SK-N-SH (cell line): Measurements from ENCODE around the gene ASIC2. TPM values are rescaled to one million over a fixed set of nuclear protein-coding genes. Genes with fewer than 3 reads are reported as not detected.

Experiments
- CTCF ChIA-PET: fragments of 300-600, 350-600 bp; formaldehyde crosslinking; extraction: SDS; loops from one replicate; lab custom pipeline; 2021; lab: Yijun Ruan, JAX
- POLR2A ChIA-PET: fragments of 350-600 bp; sonication (Branson Sonifier 250); formaldehyde crosslinking; extraction: SDS; loops from one replicate; lab custom pipeline; 2020; ENCODE audit warnings: antibody characterized with exemption, inconsistent platforms; lab: Yijun Ruan, JAX
- DNase-seq: peaks from one replicate; pipeline ENCODE4 v3.0.0; 2012
- H2AFZ ChIP-seq: fragments of 200-600 bp; sonication (generic); 2 replicates; pipeline ENCODE4 v1.8.1; 2016; ENCODE audit warnings: antibody characterized with exemption, mild to moderate bottlenecking, low read depth
- H3F3A ChIP-seq: fragments of 200-600 bp; sonication (generic); replicated peaks from 2 replicates; pipeline ENCODE3; 2016; ENCODE audit warnings: antibody characterized with exemption, mild to moderate bottlenecking; ENCODE audit not compliant: insufficient read depth
- H3K27ac ChIP-seq, 2 experiments: fragments of 200-500 bp in 1 of 2; fragments of 200-600 bp in 1 of 2; sonication (Bioruptor generic) in 1 of 2; sonication (generic), shearing (Covaris generic) in 1 of 2; 2 replicates each; pipeline versions ENCODE4 v1.5.1 to v1.6.1; 2014 to 2016; ENCODE audit warnings: low read depth in 2 of 2, inconsistent platforms in 1 of 2, low read length in 1 of 2, mild to moderate bottlenecking in 1 of 2, mixed read lengths in 1 of 2
- H3K27me3 ChIP-seq: fragments of 200-600 bp; sonication (generic), shearing (Covaris generic); 2 replicates; pipeline ENCODE4 v1.6.1; 2016; ENCODE audit warnings: mixed run types; ENCODE audit not compliant: insufficient read depth
- H3K36me3 ChIP-seq, 2 experiments: fragments of 200-500 bp in 1 of 2; fragments of 200-600 bp in 1 of 2; sonication (Bioruptor generic) in 1 of 2; sonication (generic) in 1 of 2; replicated peaks in 1 of 2; 2 replicates each; pipeline versions ENCODE3 to v1.5.1; 2014 to 2016; ENCODE audit warnings: low read length in 1 of 2, mild to moderate bottlenecking in 1 of 2; ENCODE audit not compliant: insufficient read depth in 2 of 2, control insufficient read depth in 1 of 2
- H3K4me1 ChIP-seq, 2 experiments: fragments of 200-500 bp in 1 of 2; fragments of 200-600 bp in 1 of 2; sonication (Bioruptor generic) in 1 of 2; sonication (generic), shearing (Covaris generic) in 1 of 2; 2 replicates each; pipeline versions ENCODE4 v1.5.1 to v1.6.1; 2014 to 2016; ENCODE audit warnings: low read depth in 1 of 2, low read length in 1 of 2, mixed run types in 1 of 2; ENCODE audit not compliant: insufficient read depth in 2 of 2, control insufficient read depth in 1 of 2
- H3K4me2 ChIP-seq: fragments of 200-600 bp; sonication (generic), shearing (Covaris generic); 2 replicates; pipeline ENCODE4 v1.6.1; 2017; ENCODE audit warnings: mixed run types
- H3K4me3 ChIP-seq, 2 experiments: fragments of 200-500 bp in 1 of 2; fragments of 200-600 bp in 1 of 2; sonication (Bioruptor generic) in 1 of 2; sonication (generic), shearing (Covaris generic) in 1 of 2; 2 replicates each; pipeline versions ENCODE4 v1.5.1 to v1.8.1; 2014 to 2016; ENCODE audit warnings: low read depth in 2 of 2, inconsistent platforms in 1 of 2, low read length in 1 of 2, mild to moderate bottlenecking in 1 of 2, mixed read lengths in 1 of 2, moderate library complexity in 1 of 2
- H3K79me2 ChIP-seq: fragments of 200-600 bp; sonication (generic); 2 replicates; pipeline ENCODE4 v1.8.1; 2017; ENCODE audit warnings: mild to moderate bottlenecking; ENCODE audit not compliant: insufficient read depth
- H3K9ac ChIP-seq: fragments of 200-600 bp; sonication (generic); 2 replicates; pipeline ENCODE4 v1.6.1; 2017; ENCODE audit warnings: mixed run types
- H3K9me2 ChIP-seq: fragments of 200-600 bp; sonication (generic); 2 replicates; pipeline ENCODE4 v1.6.1; 2017; ENCODE audit warnings: mixed run types
- H3K9me3 ChIP-seq: fragments of 200-600 bp; sonication (generic); 2 replicates; pipeline ENCODE4 v1.6.1; 2017; ENCODE audit warnings: mixed run types, mild to moderate bottlenecking, moderate library complexity
- H4K20me1 ChIP-seq: fragments of 200-600 bp; sonication (generic); 2 replicates; pipeline ENCODE4 v1.6.1; 2017; ENCODE audit warnings: mild to moderate bottlenecking, mixed run types; ENCODE audit not compliant: insufficient read depth
- EP300 ChIP-seq, 2 experiments: IDR thresholded peaks; 2 replicates each; pipeline versions ENCODE4 v1.4.0 to v1.6.1; 2012; ENCODE audit warnings: borderline replicate concordance in 1 of 2, low read depth in 1 of 2, low read length in 1 of 2
- FOSL2 ChIP-seq: IDR thresholded peaks from 2 replicates; pipeline ENCODE4 v1.4.0; 2012; ENCODE audit warnings: low read depth, mild to moderate bottlenecking, moderate library complexity, borderline replicate concordance
- FOXJ3 ChIP-seq: sonication (generic); formaldehyde crosslinking; IDR thresholded peaks from 2 replicates; pipeline ENCODE4 v1.5.1; 2020; ENCODE audit warnings: mild to moderate bottlenecking, missing genetic modification reagents
- FOXM1 ChIP-seq: IDR thresholded peaks from 2 replicates; pipeline ENCODE4 v1.4.0; 2012; ENCODE audit warnings: low read depth, mild to moderate bottlenecking
- GABPA ChIP-seq: IDR thresholded peaks from 2 replicates; pipeline ENCODE4 v1.4.0; 2012; ENCODE audit warnings: low read depth, mild to moderate bottlenecking
- GATA2 ChIP-seq: sonication (generic); formaldehyde crosslinking; IDR thresholded peaks from 2 replicates; pipeline ENCODE4 v1.5.0; 2020; ENCODE audit warnings: mild to moderate bottlenecking, missing genetic modification reagents
- JUND ChIP-seq: IDR thresholded peaks from 2 replicates; pipeline ENCODE4 v1.4.0; 2012
- MEF2A ChIP-seq: IDR thresholded peaks from 2 replicates; pipeline ENCODE4 v1.4.0; 2012; ENCODE audit warnings: low read depth, borderline replicate concordance
- NRF1 ChIP-seq: IDR thresholded peaks from 2 replicates; pipeline ENCODE4 v1.6.1; 2012; ENCODE audit warnings: low read depth, mild to moderate bottlenecking, low read length
- RCOR1 ChIP-seq: fragments of 150-350 bp; IDR thresholded peaks from 2 replicates; pipeline ENCODE4 v1.6.1; 2017; ENCODE audit warnings: antibody characterized with exemption, low read length
- RXRA ChIP-seq: IDR thresholded peaks from 2 replicates; pipeline ENCODE4 v1.4.0; 2012; ENCODE audit warnings: low read depth, mild to moderate bottlenecking, borderline replicate concordance
- TAF1 ChIP-seq: IDR thresholded peaks from 2 replicates; pipeline ENCODE4 v1.6.1; 2012; ENCODE audit warnings: low read depth, mild to moderate bottlenecking, low read length, moderate library complexity, borderline replicate concordance
- WGBS: methylation state at CpG from one replicate; pipeline ENCODE4 v1.1.6; 2017; ENCODE audit warnings: low lambda C conversion rate; 5-methylcytosine and 5-hydroxymethylcytosine counted together
- polyA plus RNA-seq, 3 experiments: library from polyadenylated mRNA; depleted of rRNA; stranded (reverse); fragments of >200 nt; gene quantifications; 2 replicates each; pipeline ENCODE4 v1.2.3, GENCODE V29; 2012
- TF ChIP-seq, protein P1 (sequence below): IDR thresholded peaks from 2 replicates; pipeline ENCODE4 v1.4.0; 2012; ENCODE audit warnings: low read depth, borderline replicate concordance
- TF ChIP-seq, protein P2 (sequence below): fragments of 150-350 bp; IDR thresholded peaks from 2 replicates; pipeline ENCODE4 v1.6.1; 2017; ENCODE audit warnings: antibody characterized with exemption, low read length, low read depth, borderline replicate concordance
- TF ChIP-seq, protein P3 (sequence below): IDR thresholded peaks from 2 replicates; pipeline ENCODE4 v1.6.1; 2012; ENCODE audit warnings: mild to moderate bottlenecking, low read depth, low read length, moderate library complexity

ASIC2 gene
- polyA plus RNA-seq, 1 of the 3 experiments (the other 2 are of a cell fraction): 0.08 TPM

DNA sequence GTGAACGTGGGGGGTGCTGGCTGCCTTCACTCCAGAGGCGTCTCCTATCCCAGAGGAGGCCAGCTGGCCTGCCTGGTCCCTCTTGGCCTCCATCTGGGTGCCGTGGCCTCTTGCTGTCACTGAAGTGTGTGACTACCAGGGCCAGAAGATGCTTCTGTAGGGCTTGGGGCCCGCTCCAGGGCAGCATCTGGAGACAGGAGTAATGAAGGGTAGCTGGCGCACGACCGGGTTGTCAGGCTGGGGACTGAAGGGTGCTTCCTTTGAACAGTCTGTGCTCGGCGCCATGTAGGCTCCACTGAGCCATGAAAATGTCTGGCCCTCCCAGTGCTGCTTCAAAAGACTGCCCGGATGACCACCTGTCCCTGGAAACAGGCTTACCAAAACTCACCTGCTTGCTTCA lies 31.3 kb downstream of the ASIC2 start:
- H3K27ac ChIP-seq: no peak overlapping the region
- ChIA-PET CTCF (interaction anchor here (1.8 kb wide), 1 partner anchor 1099 kb away, joined by 3 read pairs; no protein-coding TSS in a partner anchor), POLR2A (interaction anchor here (0.7 kb wide), 1 partner anchor 9 kb away, joined by 3 read pairs; no protein-coding TSS in a partner anchor)
- no peak for TF ChIP-seq MEF2A
- TF ChIP-seq TAF1: no peak
- no peak for TF ChIP-seq FOXM1
- TF ChIP-seq RCOR1: no peak
- no peak for TF ChIP-seq GABPA
- TF ChIP-seq EP300 (IDR thresholded peaks at IDR 0.05; ENCODE audit: borderline replicate concordance in 1 of 2, low read depth in 1 of 2, low read length in 1 of 2): no peak
- TF ChIP-seq, protein P1, sequence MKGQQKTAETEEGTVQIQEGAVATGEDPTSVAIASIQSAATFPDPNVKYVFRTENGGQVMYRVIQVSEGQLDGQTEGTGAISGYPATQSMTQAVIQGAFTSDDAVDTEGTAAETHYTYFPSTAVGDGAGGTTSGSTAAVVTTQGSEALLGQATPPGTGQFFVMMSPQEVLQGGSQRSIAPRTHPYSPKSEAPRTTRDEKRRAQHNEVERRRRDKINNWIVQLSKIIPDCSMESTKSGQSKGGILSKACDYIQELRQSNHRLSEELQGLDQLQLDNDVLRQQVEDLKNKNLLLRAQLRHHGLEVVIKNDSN: no peak
- no peak for TF ChIP-seq RXRA
- TF ChIP-seq, protein P2, sequence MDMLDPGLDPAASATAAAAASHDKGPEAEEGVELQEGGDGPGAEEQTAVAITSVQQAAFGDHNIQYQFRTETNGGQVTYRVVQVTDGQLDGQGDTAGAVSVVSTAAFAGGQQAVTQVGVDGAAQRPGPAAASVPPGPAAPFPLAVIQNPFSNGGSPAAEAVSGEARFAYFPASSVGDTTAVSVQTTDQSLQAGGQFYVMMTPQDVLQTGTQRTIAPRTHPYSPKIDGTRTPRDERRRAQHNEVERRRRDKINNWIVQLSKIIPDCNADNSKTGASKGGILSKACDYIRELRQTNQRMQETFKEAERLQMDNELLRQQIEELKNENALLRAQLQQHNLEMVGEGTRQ: no peak
- TF ChIP-seq FOSL2: no peak
- TF ChIP-seq, protein P3, sequence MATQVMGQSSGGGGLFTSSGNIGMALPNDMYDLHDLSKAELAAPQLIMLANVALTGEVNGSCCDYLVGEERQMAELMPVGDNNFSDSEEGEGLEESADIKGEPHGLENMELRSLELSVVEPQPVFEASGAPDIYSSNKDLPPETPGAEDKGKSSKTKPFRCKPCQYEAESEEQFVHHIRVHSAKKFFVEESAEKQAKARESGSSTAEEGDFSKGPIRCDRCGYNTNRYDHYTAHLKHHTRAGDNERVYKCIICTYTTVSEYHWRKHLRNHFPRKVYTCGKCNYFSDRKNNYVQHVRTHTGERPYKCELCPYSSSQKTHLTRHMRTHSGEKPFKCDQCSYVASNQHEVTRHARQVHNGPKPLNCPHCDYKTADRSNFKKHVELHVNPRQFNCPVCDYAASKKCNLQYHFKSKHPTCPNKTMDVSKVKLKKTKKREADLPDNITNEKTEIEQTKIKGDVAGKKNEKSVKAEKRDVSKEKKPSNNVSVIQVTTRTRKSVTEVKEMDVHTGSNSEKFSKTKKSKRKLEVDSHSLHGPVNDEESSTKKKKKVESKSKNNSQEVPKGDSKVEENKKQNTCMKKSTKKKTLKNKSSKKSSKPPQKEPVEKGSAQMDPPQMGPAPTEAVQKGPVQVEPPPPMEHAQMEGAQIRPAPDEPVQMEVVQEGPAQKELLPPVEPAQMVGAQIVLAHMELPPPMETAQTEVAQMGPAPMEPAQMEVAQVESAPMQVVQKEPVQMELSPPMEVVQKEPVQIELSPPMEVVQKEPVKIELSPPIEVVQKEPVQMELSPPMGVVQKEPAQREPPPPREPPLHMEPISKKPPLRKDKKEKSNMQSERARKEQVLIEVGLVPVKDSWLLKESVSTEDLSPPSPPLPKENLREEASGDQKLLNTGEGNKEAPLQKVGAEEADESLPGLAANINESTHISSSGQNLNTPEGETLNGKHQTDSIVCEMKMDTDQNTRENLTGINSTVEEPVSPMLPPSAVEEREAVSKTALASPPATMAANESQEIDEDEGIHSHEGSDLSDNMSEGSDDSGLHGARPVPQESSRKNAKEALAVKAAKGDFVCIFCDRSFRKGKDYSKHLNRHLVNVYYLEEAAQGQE: no peak
- TF ChIP-seq GATA2 (CRISPR knock-in tag): no peak
- TF ChIP-seq FOXJ3: no peak
- no peak for TF ChIP-seq JUND
- no peak for TF ChIP-seq NRF1
- no peaks in the 10 kb centered on the region for H3K9me3 ChIP-seq
- no peaks in the 10 kb centered on the region for H3K36me3 ChIP-seq
- WGBS: 71% methylated on average over 7 of the region's 10 CpGs
- no peak overlapping the region for H2AFZ ChIP-seq
- H4K20me1 ChIP-seq: no peaks in the 10 kb centered on the region
- H3K79me2 ChIP-seq: no peaks in the 10 kb centered on the region
- H3K4me3 ChIP-seq: no peak overlapping the region
- no peaks in the 10 kb centered on the region for H3K27me3 ChIP-seq
- peaks cover 4% of the 10 kb centered on the region for H3F3A ChIP-seq
- no peak overlapping the region for H3K9ac ChIP-seq
- H3K9me2 ChIP-seq: no peaks in the 10 kb centered on the region
- peaks cover 0 to 10% of the 10 kb centered on the region in 2 experiments; a peak in 2 of 4 replicates for H3K4me1 ChIP-seq
- no peak overlapping the region for H3K4me2 ChIP-seq
- DNase-seq: no peak
